HepG2 (cell line): Measurements from ENCODE around the gene EPO. TPM values are rescaled to one million over a fixed set of nuclear protein-coding genes. Genes with fewer than 3 reads are reported as not detected.
A peak's percentile ranks its signal among the peaks of the same experiment; 100 is the strongest.

Source experiments
- CCDC6 ChIP-seq: sonication (generic); formaldehyde crosslinking; IDR thresholded peaks from 2 replicates; pipeline ENCODE4 v1.8.1; 2022; ENCODE audit warnings: mild to moderate bottlenecking, missing genetic modification reagents, moderate library complexity
- CSRNP2 ChIP-seq: sonication (generic); formaldehyde crosslinking; conservative IDR thresholded peaks from 2 replicates; pipeline ENCODE4 v1.8.0; 2022; ENCODE audit warnings: low read depth, missing genetic modification reagents
- GZF1 ChIP-seq: sonication (generic); formaldehyde crosslinking; IDR thresholded peaks from 2 replicates; pipeline ENCODE4 v1.5.1; 2020; ENCODE audit warnings: mild to moderate bottlenecking, missing genetic modification reagents
- HNF4G ChIP-seq, 2 experiments: sonication (generic) in 1 of 2; formaldehyde crosslinking in 1 of 2; IDR thresholded peaks; 2 replicates each; pipeline versions ENCODE4 v1.4.0 to v1.6.1; 2011 to 2020; ENCODE audit warnings: borderline replicate concordance in 2 of 2, low read depth in 2 of 2, mild to moderate bottlenecking in 2 of 2, low read length in 1 of 2, missing genetic modification reagents in 1 of 2, moderate library complexity in 1 of 2
- MATR3 ChIP-seq: sonication (generic); formaldehyde crosslinking; IDR thresholded peaks from 2 replicates; pipeline ENCODE4 v1.4.0; 2020; ENCODE audit warnings: missing genetic modification reagents
- SMAD3 ChIP-seq: sonication (generic); formaldehyde crosslinking; IDR thresholded peaks from 2 replicates; pipeline ENCODE4 v1.4.0; 2020; ENCODE audit warnings: missing genetic modification reagents
- SP140L ChIP-seq: sonication (generic); formaldehyde crosslinking; IDR thresholded peaks from 2 replicates; pipeline ENCODE4 v1.4.0; 2020; ENCODE audit warnings: missing genetic modification reagents, borderline replicate concordance
- TFE3 ChIP-seq: IDR thresholded peaks from 2 replicates; pipeline ENCODE4 v1.6.1; 2016
- ZKSCAN8 ChIP-seq: IDR thresholded peaks from 2 replicates; pipeline ENCODE4 v1.6.1; 2016; ENCODE audit warnings: borderline replicate concordance, missing genetic modification reagents, missing compliant biosample characterization
- ZNF138 ChIP-seq: sonication (generic); formaldehyde crosslinking; IDR thresholded peaks from 2 replicates; pipeline ENCODE4 v1.5.0; 2020; ENCODE audit warnings: mild to moderate bottlenecking, low read depth, missing genetic modification reagents
- ZNF205 ChIP-seq: IDR thresholded peaks from 2 replicates; pipeline ENCODE4 v1.6.1; 2018; ENCODE audit warnings: missing biosample characterization, missing genetic modification reagents
- ZNF354B ChIP-seq: sonication (generic); formaldehyde crosslinking; IDR thresholded peaks from 2 replicates; pipeline ENCODE4 v1.8.0; 2022; ENCODE audit warnings: mild to moderate bottlenecking, missing genetic modification reagents
- ZNF451 ChIP-seq: sonication (generic); formaldehyde crosslinking; IDR thresholded peaks from 2 replicates; pipeline ENCODE4 v1.5.0; 2020; ENCODE audit warnings: mild to moderate bottlenecking, missing genetic modification reagents
- ZNF652 ChIP-seq: IDR thresholded peaks from 2 replicates; pipeline ENCODE4 v1.6.1; 2016; ENCODE audit warnings: low read depth, borderline replicate concordance
- ZNF674 ChIP-seq: sonication (generic); formaldehyde crosslinking; IDR thresholded peaks from 2 replicates; pipeline ENCODE4 v1.5.0; 2020; ENCODE audit warnings: low read depth, mild to moderate bottlenecking, missing genetic modification reagents
- ZNF740 ChIP-seq: sonication (generic); formaldehyde crosslinking; IDR thresholded peaks from 2 replicates; pipeline ENCODE4 v1.4.0; 2020; ENCODE audit warnings: missing genetic modification reagents
- ZSCAN9 ChIP-seq: IDR thresholded peaks from 2 replicates; pipeline ENCODE4 v1.6.1; 2016; ENCODE audit warnings: borderline replicate concordance
- polyA plus RNA-seq, 8 experiments: library from polyadenylated mRNA; depleted of rRNA in 3 of 8; stranded (reverse) in 7 of 8; unstranded in 1 of 8; fragments of >200 nt; fragmentation: Illumina TruSeq in 4 of 8; extraction: Trizol in 4 of 8; gene quantifications; 2 replicates each; pipeline versions ENCODE4 v1.2.1 to v1.2.3, GENCODE V29; 2011 to 2016; ENCODE audit warnings: low read depth in 4 of 8, missing spikeins in 1 of 8, mixed read lengths in 1 of 8; ENCODE audit not compliant: insufficient read depth in 1 of 8
- total RNA-seq, 5 experiments: library from RNA; depleted of rRNA; stranded (reverse); fragments of >200 nt; fragmentation: Illumina TruSeq; extraction: Trizol; gene quantifications; 2 replicates each; pipeline ENCODE4 v1.2.3, GENCODE V29; 2016; ENCODE audit warnings: low read depth in 1 of 5
- TF ChIP-seq, protein P1 (sequence below): sonication (generic); formaldehyde crosslinking; IDR thresholded peaks from 2 replicates; pipeline ENCODE4 v1.9.0; 2021; ENCODE audit warnings: missing genetic modification reagents, borderline replicate concordance
- TF ChIP-seq, protein P2 (sequence below): sonication (generic); formaldehyde crosslinking; IDR thresholded peaks from 2 replicates; pipeline ENCODE4 v1.5.0; 2020; ENCODE audit warnings: mild to moderate bottlenecking, missing genetic modification reagents, borderline replicate concordance
- TF ChIP-seq, protein P3 (sequence below): sonication (generic); formaldehyde crosslinking; IDR thresholded peaks from 2 replicates; pipeline ENCODE4 v1.4.0; 2020; ENCODE audit warnings: mild to moderate bottlenecking, missing genetic modification reagents

The EPO gene
- total and polyA plus RNA-seq, 2 of the 13 experiments (the other 11 are each of a cell fraction or from before 2014, with no cell fraction given) = 10.3 to 25.7 TPM

GRCh38 chr7:100706672-100707311 is 13.5 kb upstream of the EPO start (continued):
- no peak for TF ChIP-seq HNF4G (IDR thresholded peaks at IDR 0.05; ENCODE audit: borderline replicate concordance, low read depth, low read length)
- TF ChIP-seq HNF4G (CRISPR knock-in tag; IDR thresholded peaks at IDR 0.05; ENCODE audit: borderline replicate concordance, low read depth) = no peak
- peak; percentile 40; the same call in 1 of the 2 replicates for TF ChIP-seq ZNF205 (CRISPR knock-in tag)
- TF ChIP-seq ZNF138 (CRISPR knock-in tag) = no peak
- TF ChIP-seq, protein P1, sequence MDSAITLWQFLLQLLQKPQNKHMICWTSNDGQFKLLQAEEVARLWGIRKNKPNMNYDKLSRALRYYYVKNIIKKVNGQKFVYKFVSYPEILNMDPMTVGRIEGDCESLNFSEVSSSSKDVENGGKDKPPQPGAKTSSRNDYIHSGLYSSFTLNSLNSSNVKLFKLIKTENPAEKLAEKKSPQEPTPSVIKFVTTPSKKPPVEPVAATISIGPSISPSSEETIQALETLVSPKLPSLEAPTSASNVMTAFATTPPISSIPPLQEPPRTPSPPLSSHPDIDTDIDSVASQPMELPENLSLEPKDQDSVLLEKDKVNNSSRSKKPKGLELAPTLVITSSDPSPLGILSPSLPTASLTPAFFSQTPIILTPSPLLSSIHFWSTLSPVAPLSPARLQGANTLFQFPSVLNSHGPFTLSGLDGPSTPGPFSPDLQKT (CRISPR knock-in tag) = no peak
- TF ChIP-seq, protein P2, sequence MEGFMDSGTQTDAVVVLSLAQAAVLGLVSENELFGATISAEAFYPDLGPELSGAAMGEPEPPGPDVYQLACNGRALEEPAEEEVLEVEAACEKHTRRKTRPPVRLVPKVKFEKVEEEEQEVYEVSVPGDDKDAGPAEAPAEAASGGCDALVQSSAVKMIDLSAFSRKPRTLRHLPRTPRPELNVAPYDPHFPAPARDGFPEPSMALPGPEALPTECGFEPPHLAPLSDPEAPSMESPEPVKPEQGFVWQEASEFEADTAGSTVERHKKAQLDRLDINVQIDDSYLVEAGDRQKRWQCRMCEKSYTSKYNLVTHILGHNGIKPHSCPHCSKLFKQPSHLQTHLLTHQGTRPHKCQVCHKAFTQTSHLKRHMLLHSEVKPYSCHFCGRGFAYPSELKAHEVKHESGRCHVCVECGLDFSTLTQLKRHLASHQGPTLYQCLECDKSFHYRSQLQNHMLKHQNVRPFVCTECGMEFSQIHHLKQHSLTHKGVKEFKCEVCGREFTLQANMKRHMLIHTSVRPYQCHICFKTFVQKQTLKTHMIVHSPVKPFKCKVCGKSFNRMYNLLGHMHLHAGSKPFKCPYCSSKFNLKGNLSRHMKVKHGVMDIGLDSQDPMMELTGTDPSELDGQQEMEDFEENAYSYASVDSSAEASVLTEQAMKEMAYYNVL (CRISPR knock-in tag) = no peak
- TF ChIP-seq ZNF451 (CRISPR knock-in tag) = no peak
- no peak for TF ChIP-seq ZNF652
- no peak for TF ChIP-seq CSRNP2 (CRISPR knock-in tag)
- no peak for TF ChIP-seq MATR3 (CRISPR knock-in tag)
- TF ChIP-seq TFE3 (CRISPR knock-in tag) = 0 out of 2 replicates have a peak, but pooled peaks have one; percentile 14
- TF ChIP-seq GZF1 (CRISPR knock-in tag) = no peak
- TF ChIP-seq ZSCAN9 (CRISPR knock-in tag) = no peak
- no peak for TF ChIP-seq ZNF354B (CRISPR knock-in tag)
- 0 out of 2 replicates have a peak, but pooled peaks have one; percentile 52 for TF ChIP-seq ZNF740 (CRISPR knock-in tag)
- TF ChIP-seq SP140L = no peak
- no peak for TF ChIP-seq ZKSCAN8 (CRISPR knock-in tag)
- no peak for TF ChIP-seq CCDC6
- no peak for TF ChIP-seq ZNF674 (CRISPR knock-in tag)
- no peak for TF ChIP-seq SMAD3
- TF ChIP-seq, protein P3, sequence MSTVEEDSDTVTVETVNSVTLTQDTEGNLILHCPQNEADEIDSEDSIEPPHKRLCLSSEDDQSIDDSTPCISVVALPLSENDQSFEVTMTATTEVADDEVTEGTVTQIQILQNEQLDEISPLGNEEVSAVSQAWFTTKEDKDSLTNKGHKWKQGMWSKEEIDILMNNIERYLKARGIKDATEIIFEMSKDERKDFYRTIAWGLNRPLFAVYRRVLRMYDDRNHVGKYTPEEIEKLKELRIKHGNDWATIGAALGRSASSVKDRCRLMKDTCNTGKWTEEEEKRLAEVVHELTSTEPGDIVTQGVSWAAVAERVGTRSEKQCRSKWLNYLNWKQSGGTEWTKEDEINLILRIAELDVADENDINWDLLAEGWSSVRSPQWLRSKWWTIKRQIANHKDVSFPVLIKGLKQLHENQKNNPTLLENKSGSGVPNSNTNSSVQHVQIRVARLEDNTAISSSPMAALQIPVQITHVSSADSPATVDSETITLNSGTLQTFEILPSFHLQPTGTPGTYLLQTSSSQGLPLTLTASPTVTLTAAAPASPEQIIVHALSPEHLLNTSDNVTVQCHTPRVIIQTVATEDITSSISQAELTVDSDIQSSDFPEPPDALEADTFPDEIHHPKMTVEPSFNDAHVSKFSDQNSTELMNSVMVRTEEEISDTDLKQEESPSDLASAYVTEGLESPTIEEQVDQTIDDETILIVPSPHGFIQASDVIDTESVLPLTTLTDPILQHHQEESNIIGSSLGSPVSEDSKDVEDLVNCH (CRISPR knock-in tag) = no peak
